ENCODE results near the gene PRXL2B.
A peak's percentile ranks its signal among the peaks of the same experiment; 100 is the strongest.
"Not testable (repeated sequence)": the region's sequence is repeated elsewhere in the genome, so short reads cannot be mapped to it uniquely, and the experiment has no call there.

Gene PRXL2B

GRCh38 chr1:2544875-2545640, 41.5 kb upstream of the PRXL2B start:
- Mint-ChIP-seq H3K27me3 (ENCODE audit: low read depth, poor library complexity) (no peaks in the 10 kb centered on the region), H3K4me3 (no peak overlapping the region), H3K36me3 (ENCODE audit: low read depth) (no peaks in the 10 kb centered on the region), H3K9me3 (no peaks in the 10 kb centered on the region), H3K4me1 (peaks cover 31% of the 10 kb centered on the region), H3K27ac (no peak overlapping the region)
- DNase-seq, result no peak
- TF ChIP-seq CTCF (IDR thresholded peaks at IDR 0.05), result no peak

GRCh38 chr1:2545754-2546514, 40.6 kb upstream of the PRXL2B start:
- no peaks in the 10 kb centered on the region for H3K36me3 Mint-ChIP-seq (ENCODE audit: low read depth)
- H3K4me3 Mint-ChIP-seq, result no peak overlapping the region
- H3K4me1 Mint-ChIP-seq, result peaks cover 37% of the 10 kb centered on the region
- no peak for TF ChIP-seq CTCF (IDR thresholded peaks at IDR 0.05)
- no peaks in the 10 kb centered on the region for H3K27me3 Mint-ChIP-seq (ENCODE audit: low read depth, poor library complexity)
- DNase-seq, result peak; percentile 93
- no peaks in the 10 kb centered on the region for H3K9me3 Mint-ChIP-seq
- no peak overlapping the region for H3K27ac Mint-ChIP-seq

- Mint-ChIP-seq H3K4me1 (peaks cover 44% of the 10 kb centered on the region), H3K27ac (no peak overlapping the region), H3K9me3 (no peaks in the 10 kb centered on the region), H3K36me3 (ENCODE audit: low read depth) (no peaks in the 10 kb centered on the region), H3K27me3 (ENCODE audit: low read depth, poor library complexity) (no peaks in the 10 kb centered on the region), H3K4me3 (peak overlapping the region; percentile 71)
- DNase-seq, result peak; percentile 64
- no peak for TF ChIP-seq CTCF (IDR thresholded peaks at IDR 0.05)
Measured at GRCh38 chr1:2546515-2547209, 39.9 kb upstream of the PRXL2B start.

- Mint-ChIP-seq H3K4me3 (peak overlapping the region; percentile 71), H3K9me3 (no peaks in the 10 kb centered on the region), H3K36me3 (ENCODE audit: low read depth) (no peaks in the 10 kb centered on the region), H3K27me3 (ENCODE audit: low read depth, poor library complexity) (no peaks in the 10 kb centered on the region), H3K27ac (no peak overlapping the region), H3K4me1 (peaks cover 44% of the 10 kb centered on the region)
- no peak for TF ChIP-seq CTCF (IDR thresholded peaks at IDR 0.05)
- no peak for DNase-seq
Measured at GRCh38 chr1:2547210-2548067, 39.1 kb upstream of the PRXL2B start.

- Mint-ChIP-seq H3K27ac (no peak overlapping the region), H3K27me3 (ENCODE audit: low read depth, poor library complexity) (no peaks in the 10 kb centered on the region), H3K36me3 (ENCODE audit: low read depth) (no peaks in the 10 kb centered on the region), H3K4me1 (peaks cover 44% of the 10 kb centered on the region), H3K4me3 (no peak overlapping the region), H3K9me3 (no peaks in the 10 kb centered on the region)
- DNase-seq, result peak; percentile 88
- peak; percentile 92 for TF ChIP-seq CTCF (IDR thresholded peaks at IDR 0.05)
Measured at GRCh38 chr1:2548068-2548589, 38.4 kb upstream of the PRXL2B start.

GRCh38 chr1:2549367-2550029, 37.1 kb upstream of the PRXL2B start:
- H3K36me3 Mint-ChIP-seq (ENCODE audit: low read depth); H3K27me3 Mint-ChIP-seq (ENCODE audit: low read depth, poor library complexity); DNase-seq; H3K27ac Mint-ChIP-seq; H3K4me3 Mint-ChIP-seq; H3K9me3 Mint-ChIP-seq: not testable (repeated sequence)
- H3K4me1 Mint-ChIP-seq, result peaks cover 44% of the 10 kb centered on the region

- not testable (repeated sequence) for H3K27me3 Mint-ChIP-seq (ENCODE audit: low read depth, poor library complexity); H3K9me3 Mint-ChIP-seq; DNase-seq; H3K27ac Mint-ChIP-seq; H3K36me3 Mint-ChIP-seq (ENCODE audit: low read depth); H3K4me3 Mint-ChIP-seq
- peaks cover 37% of the 10 kb centered on the region for H3K4me1 Mint-ChIP-seq
Measured at GRCh38 chr1:2550309-2550861, 36.2 kb upstream of the PRXL2B start.
